ENCODE measurements around the gene PRKG2.

Gene PRKG2

DNA sequence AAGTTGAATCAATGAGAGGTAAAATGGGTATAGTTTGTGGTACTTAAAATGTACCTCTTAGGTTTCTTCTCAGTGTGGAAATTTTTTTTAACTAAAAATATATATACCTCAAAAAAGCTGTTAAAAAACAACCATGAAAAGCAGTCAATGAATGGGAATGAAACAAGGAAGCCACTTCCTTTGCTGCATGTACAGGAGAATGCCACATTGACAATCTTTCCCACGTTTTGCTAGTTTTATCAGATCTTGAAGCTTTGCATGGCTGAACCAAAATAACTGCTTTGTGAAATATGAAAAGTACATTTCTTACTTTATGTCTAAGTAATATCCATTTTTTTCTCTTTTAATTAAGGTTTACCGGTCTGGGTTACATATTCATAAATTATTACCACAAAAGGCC is 71.8 kb downstream of the PRKG2 start:
- TF ChIP-seq, protein P1, sequence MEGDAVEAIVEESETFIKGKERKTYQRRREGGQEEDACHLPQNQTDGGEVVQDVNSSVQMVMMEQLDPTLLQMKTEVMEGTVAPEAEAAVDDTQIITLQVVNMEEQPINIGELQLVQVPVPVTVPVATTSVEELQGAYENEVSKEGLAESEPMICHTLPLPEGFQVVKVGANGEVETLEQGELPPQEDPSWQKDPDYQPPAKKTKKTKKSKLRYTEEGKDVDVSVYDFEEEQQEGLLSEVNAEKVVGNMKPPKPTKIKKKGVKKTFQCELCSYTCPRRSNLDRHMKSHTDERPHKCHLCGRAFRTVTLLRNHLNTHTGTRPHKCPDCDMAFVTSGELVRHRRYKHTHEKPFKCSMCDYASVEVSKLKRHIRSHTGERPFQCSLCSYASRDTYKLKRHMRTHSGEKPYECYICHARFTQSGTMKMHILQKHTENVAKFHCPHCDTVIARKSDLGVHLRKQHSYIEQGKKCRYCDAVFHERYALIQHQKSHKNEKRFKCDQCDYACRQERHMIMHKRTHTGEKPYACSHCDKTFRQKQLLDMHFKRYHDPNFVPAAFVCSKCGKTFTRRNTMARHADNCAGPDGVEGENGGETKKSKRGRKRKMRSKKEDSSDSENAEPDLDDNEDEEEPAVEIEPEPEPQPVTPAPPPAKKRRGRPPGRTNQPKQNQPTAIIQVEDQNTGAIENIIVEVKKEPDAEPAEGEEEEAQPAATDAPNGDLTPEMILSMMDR (IDR thresholded peaks at IDR 0.05; ENCODE audit: unreplicated experiment in 3 of 3), result no peak
- H3K27ac Mint-ChIP-seq, result no peak overlapping the region
- H3K36me3 Mint-ChIP-seq (ENCODE audit: low read depth), result peaks cover 10% of the 10 kb centered on the region
- H3K9me3 Mint-ChIP-seq, result no peaks in the 10 kb centered on the region
- H3K4me1 Mint-ChIP-seq, result peaks cover 5% of the 10 kb centered on the region
- peaks cover 5% of the 10 kb centered on the region for H3K27me3 Mint-ChIP-seq (ENCODE audit: low read depth)
- H3K4me3 Mint-ChIP-seq, result no peak overlapping the region

DNA sequence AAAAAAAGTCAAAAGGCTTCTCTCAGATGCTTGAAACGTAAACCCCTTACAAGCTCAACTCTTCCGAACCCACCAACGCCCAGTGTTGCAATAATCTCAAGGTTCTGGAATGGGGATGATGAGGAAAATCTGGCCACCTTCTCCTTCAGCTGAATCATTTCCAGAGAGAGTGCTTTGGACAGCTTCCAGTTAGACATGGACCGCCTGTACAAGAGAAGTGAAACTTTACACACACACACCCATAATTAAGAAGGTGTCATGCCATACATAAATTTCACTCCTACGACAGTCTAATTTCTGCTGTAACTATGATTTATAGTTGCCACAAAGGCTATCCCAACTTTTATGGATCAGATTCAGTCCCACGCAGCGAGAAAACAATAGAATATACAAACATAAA is 72.3 kb downstream of the PRKG2 start:
- TF ChIP-seq, protein P1 (IDR thresholded peaks at IDR 0.05; ENCODE audit: unreplicated experiment in 3 of 3), result no peak
- Mint-ChIP-seq H3K27me3 (ENCODE audit: low read depth) (peaks cover 5% of the 10 kb centered on the region), H3K36me3 (ENCODE audit: low read depth) (peaks cover 10% of the 10 kb centered on the region), H3K4me3 (no peak overlapping the region), H3K27ac (peak overlapping the region in 1 of 3 experiments; percentile 9), H3K9me3 (no peaks in the 10 kb centered on the region), H3K4me1 (peaks cover 5% of the 10 kb centered on the region)

DNA sequence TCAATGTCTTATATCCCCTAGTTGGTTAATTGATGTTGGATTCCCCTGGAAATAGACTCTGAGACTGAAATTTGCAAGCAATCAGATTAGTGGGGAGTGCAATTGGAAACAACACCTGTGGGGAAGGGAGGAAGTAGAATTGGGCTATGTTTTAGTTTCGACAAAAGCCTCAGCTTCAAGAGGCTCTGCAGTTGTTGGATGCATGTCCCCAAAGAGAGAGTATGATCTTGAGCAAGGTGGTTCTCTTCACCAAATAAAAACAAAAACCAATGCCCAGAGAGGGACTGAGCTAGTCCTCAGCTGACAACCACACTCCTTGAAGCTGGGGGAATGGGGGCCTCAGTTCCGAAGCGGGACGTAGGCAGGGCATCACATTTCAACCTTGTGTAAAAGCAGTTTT is 77.1 kb downstream of the PRKG2 start:
- Mint-ChIP-seq H3K36me3 (ENCODE audit: low read depth) (peaks cover 9% of the 10 kb centered on the region), H3K9me3 (peaks cover 2% of the 10 kb centered on the region), H3K27me3 (ENCODE audit: low read depth) (no peaks in the 10 kb centered on the region), H3K27ac (no peak overlapping the region), H3K4me1 (peaks cover 15% of the 10 kb centered on the region), H3K4me3 (no peak overlapping the region)
- TF ChIP-seq, protein P1 (IDR thresholded peaks at IDR 0.05; ENCODE audit: unreplicated experiment in 3 of 3), result no peak

DNA sequence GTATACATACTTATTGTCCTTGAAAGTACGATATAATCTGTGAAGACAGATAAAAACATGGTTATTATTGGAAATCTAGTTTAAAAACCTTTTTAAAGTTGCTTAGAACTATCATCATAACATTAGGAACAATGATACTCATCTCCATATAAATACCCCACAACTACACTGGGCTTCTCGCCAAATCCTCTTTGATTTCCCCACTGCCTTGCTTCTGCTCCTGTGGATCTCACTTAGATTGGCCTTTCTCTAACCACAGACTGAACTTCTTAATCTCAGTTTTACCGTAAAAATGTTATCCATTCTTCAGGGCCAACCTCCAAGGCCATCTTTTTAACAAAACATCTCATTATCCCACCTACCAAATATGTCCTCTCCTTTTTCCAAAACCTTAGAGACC is 77.6 kb downstream of the PRKG2 start:
- H3K9me3 Mint-ChIP-seq, result peaks cover 2% of the 10 kb centered on the region
- H3K4me1 Mint-ChIP-seq, result peaks cover 12% of the 10 kb centered on the region
- H3K36me3 Mint-ChIP-seq (ENCODE audit: low read depth), result peaks cover 14% of the 10 kb centered on the region

DNA sequence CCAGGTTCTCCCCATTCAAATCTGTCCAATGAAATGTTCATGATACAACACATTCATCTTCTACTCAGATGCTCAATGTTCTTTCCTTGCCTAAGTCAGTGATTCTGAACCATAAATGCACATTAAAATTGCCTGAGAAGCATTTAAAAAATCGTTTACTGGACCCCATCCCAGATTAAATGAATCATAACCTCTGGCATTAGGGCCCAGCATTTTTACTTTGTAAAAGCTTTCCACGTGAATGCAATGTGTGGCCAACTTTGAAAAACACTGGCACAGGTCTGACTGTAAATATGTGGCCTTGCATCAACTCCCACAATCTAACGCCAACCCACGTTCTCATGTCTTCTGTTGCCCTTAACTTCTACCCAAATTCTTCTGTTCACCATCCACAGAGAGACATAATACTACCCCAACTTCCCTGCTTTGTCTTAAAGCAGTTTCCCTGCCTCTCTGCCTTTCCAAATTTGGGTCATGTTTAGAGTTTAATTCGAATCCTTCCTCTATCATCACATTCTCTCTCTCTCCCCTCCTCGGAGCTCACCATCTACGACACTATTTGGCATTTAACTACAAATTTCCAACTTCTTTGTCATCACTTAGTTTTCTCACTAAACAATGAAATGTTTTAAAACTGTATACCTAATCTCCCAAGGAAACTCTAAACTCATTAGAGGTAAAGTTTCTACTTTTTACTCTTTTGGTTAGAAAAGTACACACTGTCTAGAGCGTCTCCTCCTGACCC is 78.7 kb downstream of the PRKG2 start:
- Mint-ChIP-seq H3K36me3 (ENCODE audit: low read depth) (peaks cover 17% of the 10 kb centered on the region), H3K27me3 (ENCODE audit: low read depth) (no peaks in the 10 kb centered on the region), H3K9me3 (peaks cover 2% of the 10 kb centered on the region), H3K4me3 (no peak overlapping the region), H3K4me1 (peaks cover 12% of the 10 kb centered on the region), H3K27ac (peak overlapping the region in 1 of 3 experiments; percentile 6)
- TF ChIP-seq, protein P1 (IDR thresholded peaks at IDR 0.05; ENCODE audit: unreplicated experiment in 3 of 3), result no peak

More for the DNA sequence above, 77.6 kb downstream of the PRKG2 start:
- no peak overlapping the region for H3K27ac Mint-ChIP-seq
- no peaks in the 10 kb centered on the region for H3K27me3 Mint-ChIP-seq (ENCODE audit: low read depth)
- no peak overlapping the region for H3K4me3 Mint-ChIP-seq
- TF ChIP-seq, protein P1 (IDR thresholded peaks at IDR 0.05; ENCODE audit: unreplicated experiment in 3 of 3), result no peak

DNA sequence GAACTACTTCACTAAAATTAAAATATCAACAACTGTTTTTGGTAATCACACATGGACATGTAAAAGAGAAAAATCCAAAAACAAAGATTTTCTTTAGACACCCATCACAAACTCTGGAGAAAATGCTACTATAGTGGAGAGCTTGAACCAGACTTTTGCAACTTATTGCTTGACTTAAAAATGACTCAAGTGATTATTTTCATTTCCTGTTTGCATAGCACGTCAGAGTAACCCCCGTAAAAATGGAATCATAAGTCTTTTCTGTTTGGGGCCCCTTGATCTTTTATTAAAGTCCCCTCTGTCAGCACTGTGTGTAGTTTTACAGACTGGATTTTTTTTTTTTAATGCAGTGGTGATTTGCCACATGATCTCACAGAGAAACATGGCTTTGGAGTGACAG is 79.5 kb downstream of the PRKG2 start:
- Mint-ChIP-seq H3K36me3 (ENCODE audit: low read depth) (peaks cover 17% of the 10 kb centered on the region), H3K4me3 (no peak overlapping the region), H3K27me3 (ENCODE audit: low read depth) (no peaks in the 10 kb centered on the region), H3K9me3 (peaks cover 2% of the 10 kb centered on the region), H3K4me1 (peaks cover 12% of the 10 kb centered on the region), H3K27ac (peak overlapping the region in 1 of 3 experiments; percentile 6)
- TF ChIP-seq, protein P1 (IDR thresholded peaks at IDR 0.05; ENCODE audit: unreplicated experiment in 3 of 3), result no peak
